ENCODE results near the gene TJAP1. TPM values are rescaled to one million over a fixed set of nuclear protein-coding genes. Genes with fewer than 3 reads are reported as not detected.

TJAP1 gene
- total and polyA plus RNA-seq, 2 of the 8 experiments (the other 6 are each of a cell fraction or from before 2014, with no cell fraction given) = 30.7 to 40.4 TPM

- Histone ChIP-seq H3K27me3 (replicated peaks in 1 of 4; ENCODE audit: control insufficient read depth in 3 of 4, extremely low read depth in 1 of 4, insufficient read depth in 3 of 4, low read length in 3 of 4) (no peaks in the 10 kb centered on the region), H2BK15ac (ENCODE audit: low read length) (peak within 1 kb of the TSS; percentile 9; the same call in 1 of the 2 replicates)
- TF ChIP-seq ASH2L (IDR thresholded peaks at IDR 0.05; ENCODE audit: low read length) (peak; percentile 80), PHF8 (conservative IDR thresholded peaks at IDR 0.05; ENCODE audit: low read depth, low read length) (peak; percentile 91), KDM5A (IDR thresholded peaks at IDR 0.05; ENCODE audit: low read length) (peak; percentile 85), RBBP5 (IDR thresholded peaks at IDR 0.05; ENCODE audit: borderline replicate concordance, low read depth, low read length) (peak; percentile 58; the same call in 1 of the 2 replicates), GABPA (IDR thresholded peaks at IDR 0.05; ENCODE audit: borderline replicate concordance, insufficient read depth, low read length) (peak; percentile 95), EP300 (IDR thresholded peaks at IDR 0.05; ENCODE audit: borderline replicate concordance in 1 of 2, low read depth in 2 of 2, low read length in 2 of 2) (0 out of 3 replicates have a peak, but pooled peaks of 1 of the 2 experiments have one; percentile 15), SRF (IDR thresholded peaks at IDR 0.05; ENCODE audit: low read depth, low read length) (0 out of 2 replicates have a peak, but pooled peaks have one; percentile 7), POLR2A (IDR thresholded peaks at IDR 0.05; ENCODE audit: control extremely low read depth in 1 of 2, low read depth in 2 of 2, low read length in 2 of 2) (peak in 1 of 2 experiments; percentile 89; a peak in 1 of 3 replicates), MAFK (IDR thresholded peaks at IDR 0.05; ENCODE audit: low read depth, low read length) (no peak)
- TF ChIP-seq, protein P1, sequence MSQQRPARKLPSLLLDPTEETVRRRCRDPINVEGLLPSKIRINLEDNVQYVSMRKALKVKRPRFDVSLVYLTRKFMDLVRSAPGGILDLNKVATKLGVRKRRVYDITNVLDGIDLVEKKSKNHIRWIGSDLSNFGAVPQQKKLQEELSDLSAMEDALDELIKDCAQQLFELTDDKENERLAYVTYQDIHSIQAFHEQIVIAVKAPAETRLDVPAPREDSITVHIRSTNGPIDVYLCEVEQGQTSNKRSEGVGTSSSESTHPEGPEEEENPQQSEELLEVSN (IDR thresholded peaks at IDR 0.05) = no peak
Observed at GRCh38 chr6:43516697-43517504, 39.5 kb downstream of the TJAP1 start, which contains the start of the genes POLR1C and YIPF3. Gene POLR1C, plus strand, starts transcription at chr6:43517089. Its CDS starts 21 bp downstream, at chr6:43517110. Gene YIPF3, minus strand, starts transcription at chr6:43516926. Its CDS starts 119 bp downstream, at chr6:43516807.

More at GRCh38 chr6:43516697-43517504, 39.5 kb downstream of the TJAP1 start, which contains the start of the genes POLR1C and YIPF3:
- H2AFZ ChIP-seq (ENCODE audit: low read length) = peak within 1 kb of the TSS; percentile 96
- H4K5ac ChIP-seq (ENCODE audit: insufficient read length, low read depth, low read length) = peak within 1 kb of the TSS; percentile 49
- H3K56ac ChIP-seq (replicated peaks; ENCODE audit: insufficient read length, low read depth, low read length) = peak within 1 kb of the TSS; percentile 24
- ChIA-PET POLR2A (ENCODE audit: partially characterized antibody) (interaction anchor here (0.7 to 12.4 kb wide), 20 partner anchors 10 to 269 kb away, joined by 3 to 147 read pairs (median 4); partner anchors contain the start of genes GTPBP2, LRRC73, MAD2L1BP and POLH), CTCF (ENCODE audit: partially characterized antibody) (interaction anchor here (0.7 to 3.8 kb wide), 5 partner anchors 10 to 203 kb away, joined by 3 to 19 read pairs (median 3); no protein-coding TSS in a partner anchor)
- no peak within 1 kb of the TSS for H3K23ac ChIP-seq (ENCODE audit: insufficient read length)
- H2BK20ac ChIP-seq (ENCODE audit: low read length) = no peak within 1 kb of the TSS
- peak within 1 kb of the TSS; percentile 52 for H2BK12ac ChIP-seq (ENCODE audit: low read depth, low read length)
- peaks cover 38 to 61% (median 48%) of the 10 kb centered on the region in 4 experiments for H3K36me3 ChIP-seq (ENCODE audit: control insufficient read depth in 2 of 4, insufficient read depth in 4 of 4, low read length in 3 of 4)
- 1% methylated on average over 57 of the region's 57 CpGs; no CpG with 5 or more reads in 1 of the 2 experiments for WGBS, 2 experiments (ENCODE audit: extremely low coverage in 1 of 2, insufficient coverage in 1 of 2, insufficient read length in 1 of 2, insufficient replicate concordance in 2 of 2, low coverage in 1 of 2, low lambda C conversion rate in 2 of 2, missing lambda C conversion rate in 1 of 2)
- peak; percentile 91 to 95 for DNase-seq (ENCODE audit: low read depth in 1 of 2, low spot score in 2 of 2)
- peak within 1 kb of the TSS; percentile 82 for H3K27ac ChIP-seq (ENCODE audit: low read depth, low read length)
- H3K4me3 ChIP-seq (ENCODE audit: extremely low read depth in 1 of 4, insufficient read depth in 2 of 4, low read depth in 3 of 4, low read length in 4 of 4) = peak within 1 kb of the TSS; percentile 86 to 100 (median 96)
- no peaks in the 10 kb centered on the region for H3K9me3 ChIP-seq (ENCODE audit: insufficient read depth in 2 of 2, low read depth in 1 of 2, low read length in 1 of 2)
- peak within 1 kb of the TSS; percentile 90; the same call in 1 of the 2 replicates for H4K8ac ChIP-seq (ENCODE audit: extremely low read depth, insufficient read depth, low read length)
- no peak within 1 kb of the TSS for H2BK120ac ChIP-seq (replicated peaks; ENCODE audit: low read depth, low read length)
- peaks cover 12% of the 10 kb centered on the region for H3K79me1 ChIP-seq (ENCODE audit: low read depth, low read length)
- peaks cover 9% of the 10 kb centered on the region for H3K23me2 ChIP-seq (ENCODE audit: low read depth, low read length)
- H3K79me2 ChIP-seq (ENCODE audit: control insufficient read depth in 1 of 2, insufficient read depth in 2 of 2, low read length in 2 of 2) = peaks cover 19 to 42% of the 10 kb centered on the region in 2 experiments
- H3K18ac ChIP-seq (ENCODE audit: extremely low read depth, low read length) = peak within 1 kb of the TSS; percentile 60
- peak within 1 kb of the TSS; percentile 91 for H2BK5ac ChIP-seq (ENCODE audit: low read depth, low read length)
- H3K4me1 ChIP-seq (replicated peaks in 1 of 4; ENCODE audit: control insufficient read depth in 3 of 4, insufficient read depth in 4 of 4, low read length in 3 of 4) = peaks cover 4 to 17% (median 8%) of the 10 kb centered on the region in 4 experiments; a peak in 6 of 7 replicates
- H3K9ac ChIP-seq (replicated peaks in 1 of 4; ENCODE audit: extremely low read depth in 1 of 4, low read depth in 3 of 4, low read length in 3 of 4) = peak within 1 kb of the TSS; percentile 93 to 98 (median 98)
- H4K91ac ChIP-seq (replicated peaks; ENCODE audit: insufficient read length, low read length) = peak within 1 kb of the TSS; percentile 91
- peaks cover 4 to 8% of the 10 kb centered on the region in 2 experiments for H4K20me1 ChIP-seq (replicated peaks in 1 of 2; ENCODE audit: control insufficient read depth in 1 of 2, insufficient read depth in 2 of 2, low read length in 2 of 2)
- peak within 1 kb of the TSS; percentile 7 for H3K4ac ChIP-seq (replicated peaks; ENCODE audit: insufficient read length, low read depth, low read length)
- H3K4me2 ChIP-seq (ENCODE audit: insufficient read depth in 1 of 2, low read depth in 2 of 2, low read length in 2 of 2) = peak within 1 kb of the TSS; percentile 58 to 95
- peak within 1 kb of the TSS; percentile 17; the same call in 1 of the 2 replicates for H2AK5ac ChIP-seq (ENCODE audit: low read depth, low read length)
- no peak within 1 kb of the TSS for H3K14ac ChIP-seq (ENCODE audit: insufficient read length)
- peak; percentile 39 for FAIRE-seq

Measured in H1 (cell line).